Measurements from ENCODE around the gene CELF2. TPM values are rescaled to one million over a fixed set of nuclear protein-coding genes. Genes with fewer than 3 reads are reported as not detected.

CELF2 gene
- total and polyA plus RNA-seq, 9 of the 15 experiments (the other 6 are each of a cell fraction or from before 2014, with no cell fraction given): 4.0 to 20.3 (median 11.1) TPM

GRCh38 chr10:11164803-11165590, 147.3 kb downstream of the CELF2 start (continued):
- 0 out of 2 replicates have a peak, but pooled peaks have one; percentile 11 for TF ChIP-seq TAF7 (tag; IDR thresholded peaks at IDR 0.05)
- TF ChIP-seq HNRNPK (IDR thresholded peaks at IDR 0.05; ENCODE audit: low read depth, low read length, poor library complexity, severe bottlenecking): no peak
- no peak for TF ChIP-seq ZNF511 (CRISPR knock-in tag; IDR thresholded peaks at IDR 0.05)
- no peak for TF ChIP-seq HMG20B (CRISPR knock-in tag; IDR thresholded peaks at IDR 0.05)
- TF ChIP-seq ZBTB5 (IDR thresholded peaks at IDR 0.05): no peak
- no peak for TF ChIP-seq HNRNPLL (IDR thresholded peaks at IDR 0.05; ENCODE audit: low read depth, low read length, poor library complexity, severe bottlenecking)
- TF ChIP-seq E2F1 (CRISPR knock-in tag; IDR thresholded peaks at IDR 0.05): no peak
- TF ChIP-seq ZBTB40 (IDR thresholded peaks at IDR 0.05): peak; percentile 13; the same call in 1 of the 2 replicates
- no peak for TF ChIP-seq ZBTB40 (CRISPR knock-in tag; IDR thresholded peaks at IDR 0.05)

Measured in K562 (cell line).